ENCODE data around the gene C11orf58.

C11orf58 gene

DNA sequence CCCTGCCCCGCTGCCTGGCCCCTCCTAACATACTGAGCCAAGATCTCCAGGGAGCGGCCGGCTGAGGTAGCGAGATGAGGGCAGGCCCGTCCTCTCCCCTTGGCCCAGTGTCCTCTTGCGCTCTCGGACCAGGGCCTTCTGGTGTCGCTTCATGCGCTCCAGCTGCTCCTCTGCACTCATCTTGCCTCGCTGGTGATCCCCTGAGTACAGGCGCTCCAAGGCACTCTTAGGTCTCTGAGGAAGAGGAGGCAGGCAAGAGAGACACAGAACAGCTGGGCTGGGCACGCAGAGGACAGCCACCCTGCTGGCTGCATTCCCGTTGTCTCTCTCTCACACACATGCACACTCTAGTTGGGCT, 50.6 kb downstream of the C11orf58 start:
- no peak for TF ChIP-seq RAD21 (IDR thresholded peaks at IDR 0.05; ENCODE audit: low read depth)
- TF ChIP-seq NFIC (IDR thresholded peaks at IDR 0.05), result no peak
- TF ChIP-seq, protein P1, sequence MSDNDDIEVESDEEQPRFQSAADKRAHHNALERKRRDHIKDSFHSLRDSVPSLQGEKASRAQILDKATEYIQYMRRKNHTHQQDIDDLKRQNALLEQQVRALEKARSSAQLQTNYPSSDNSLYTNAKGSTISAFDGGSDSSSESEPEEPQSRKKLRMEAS (IDR thresholded peaks at IDR 0.05), result no peak
- no peak for TF ChIP-seq TCF12 (IDR thresholded peaks at IDR 0.05; ENCODE audit: low read depth)
- TF ChIP-seq ZBTB7A (IDR thresholded peaks at IDR 0.05; ENCODE audit: low read depth), result no peak
- TF ChIP-seq CREB1 (IDR thresholded peaks at IDR 0.05; ENCODE audit: low read depth), result no peak
- no peak for TF ChIP-seq TEAD4 (IDR thresholded peaks at IDR 0.05)
- TF ChIP-seq YY1 (IDR thresholded peaks at IDR 0.05; ENCODE audit: low read depth), result no peak
- TF ChIP-seq, protein P2, sequence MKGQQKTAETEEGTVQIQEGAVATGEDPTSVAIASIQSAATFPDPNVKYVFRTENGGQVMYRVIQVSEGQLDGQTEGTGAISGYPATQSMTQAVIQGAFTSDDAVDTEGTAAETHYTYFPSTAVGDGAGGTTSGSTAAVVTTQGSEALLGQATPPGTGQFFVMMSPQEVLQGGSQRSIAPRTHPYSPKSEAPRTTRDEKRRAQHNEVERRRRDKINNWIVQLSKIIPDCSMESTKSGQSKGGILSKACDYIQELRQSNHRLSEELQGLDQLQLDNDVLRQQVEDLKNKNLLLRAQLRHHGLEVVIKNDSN (IDR thresholded peaks at IDR 0.05), result no peak

DNA sequence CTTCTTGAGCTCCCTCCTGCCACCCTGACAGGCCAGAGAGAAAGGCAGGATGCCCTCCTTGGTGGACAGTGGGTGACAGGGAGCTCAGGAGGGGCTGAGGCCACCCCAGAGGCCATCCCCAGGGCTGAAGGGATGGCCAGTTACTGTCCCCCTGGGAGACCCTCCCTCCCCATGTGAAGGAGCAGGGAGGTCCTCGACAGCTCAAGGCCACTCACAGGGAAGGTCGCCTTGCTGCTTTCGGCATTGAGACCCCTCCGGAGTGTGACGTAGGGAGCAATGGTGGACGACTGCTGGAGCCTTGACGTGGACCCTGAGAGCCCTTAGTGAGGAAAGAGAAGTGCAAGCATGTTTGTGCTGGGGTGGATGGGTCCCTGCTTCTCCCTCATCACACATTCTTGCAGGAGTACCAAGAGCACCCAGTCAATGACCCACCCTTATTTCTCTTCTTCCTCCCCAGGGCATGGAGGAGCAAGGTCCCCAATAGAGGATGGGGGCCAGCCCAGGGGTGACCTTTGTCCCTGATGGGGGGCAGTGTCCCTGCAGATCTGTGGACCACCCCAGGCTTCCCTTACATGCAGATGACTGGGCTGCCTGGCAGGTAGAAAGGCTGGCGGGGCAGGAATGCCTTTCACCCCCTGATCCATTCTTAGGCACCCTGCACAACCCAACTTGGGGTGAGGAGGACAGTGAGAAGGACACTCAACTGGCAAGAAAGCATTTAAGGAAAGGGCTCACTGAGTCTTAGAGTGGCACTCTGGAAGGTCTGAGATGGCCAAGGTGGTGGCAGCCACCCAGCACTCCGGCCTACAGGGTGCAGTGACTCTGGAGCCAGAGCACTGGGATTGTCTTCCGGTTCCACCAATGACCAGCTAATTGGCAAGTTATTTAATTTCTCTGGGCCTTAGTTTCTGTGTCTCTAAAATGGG, 51.4 kb downstream of the C11orf58 start:
- TF ChIP-seq FOXM1 (IDR thresholded peaks at IDR 0.05; ENCODE audit: borderline replicate concordance, low read depth) (no peak), ZBTB7A (IDR thresholded peaks at IDR 0.05; ENCODE audit: low read depth) (no peak), YY1 (IDR thresholded peaks at IDR 0.05; ENCODE audit: low read depth) (no peak), RAD21 (IDR thresholded peaks at IDR 0.05; ENCODE audit: low read depth) (no peak), TAF1 (IDR thresholded peaks at IDR 0.05; ENCODE audit: low read depth) (no peak), CREB1 (IDR thresholded peaks at IDR 0.05; ENCODE audit: low read depth) (no peak)
- TF ChIP-seq, protein P3, sequence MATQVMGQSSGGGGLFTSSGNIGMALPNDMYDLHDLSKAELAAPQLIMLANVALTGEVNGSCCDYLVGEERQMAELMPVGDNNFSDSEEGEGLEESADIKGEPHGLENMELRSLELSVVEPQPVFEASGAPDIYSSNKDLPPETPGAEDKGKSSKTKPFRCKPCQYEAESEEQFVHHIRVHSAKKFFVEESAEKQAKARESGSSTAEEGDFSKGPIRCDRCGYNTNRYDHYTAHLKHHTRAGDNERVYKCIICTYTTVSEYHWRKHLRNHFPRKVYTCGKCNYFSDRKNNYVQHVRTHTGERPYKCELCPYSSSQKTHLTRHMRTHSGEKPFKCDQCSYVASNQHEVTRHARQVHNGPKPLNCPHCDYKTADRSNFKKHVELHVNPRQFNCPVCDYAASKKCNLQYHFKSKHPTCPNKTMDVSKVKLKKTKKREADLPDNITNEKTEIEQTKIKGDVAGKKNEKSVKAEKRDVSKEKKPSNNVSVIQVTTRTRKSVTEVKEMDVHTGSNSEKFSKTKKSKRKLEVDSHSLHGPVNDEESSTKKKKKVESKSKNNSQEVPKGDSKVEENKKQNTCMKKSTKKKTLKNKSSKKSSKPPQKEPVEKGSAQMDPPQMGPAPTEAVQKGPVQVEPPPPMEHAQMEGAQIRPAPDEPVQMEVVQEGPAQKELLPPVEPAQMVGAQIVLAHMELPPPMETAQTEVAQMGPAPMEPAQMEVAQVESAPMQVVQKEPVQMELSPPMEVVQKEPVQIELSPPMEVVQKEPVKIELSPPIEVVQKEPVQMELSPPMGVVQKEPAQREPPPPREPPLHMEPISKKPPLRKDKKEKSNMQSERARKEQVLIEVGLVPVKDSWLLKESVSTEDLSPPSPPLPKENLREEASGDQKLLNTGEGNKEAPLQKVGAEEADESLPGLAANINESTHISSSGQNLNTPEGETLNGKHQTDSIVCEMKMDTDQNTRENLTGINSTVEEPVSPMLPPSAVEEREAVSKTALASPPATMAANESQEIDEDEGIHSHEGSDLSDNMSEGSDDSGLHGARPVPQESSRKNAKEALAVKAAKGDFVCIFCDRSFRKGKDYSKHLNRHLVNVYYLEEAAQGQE (IDR thresholded peaks at IDR 0.05; ENCODE audit: low read depth), result no peak

DNA sequence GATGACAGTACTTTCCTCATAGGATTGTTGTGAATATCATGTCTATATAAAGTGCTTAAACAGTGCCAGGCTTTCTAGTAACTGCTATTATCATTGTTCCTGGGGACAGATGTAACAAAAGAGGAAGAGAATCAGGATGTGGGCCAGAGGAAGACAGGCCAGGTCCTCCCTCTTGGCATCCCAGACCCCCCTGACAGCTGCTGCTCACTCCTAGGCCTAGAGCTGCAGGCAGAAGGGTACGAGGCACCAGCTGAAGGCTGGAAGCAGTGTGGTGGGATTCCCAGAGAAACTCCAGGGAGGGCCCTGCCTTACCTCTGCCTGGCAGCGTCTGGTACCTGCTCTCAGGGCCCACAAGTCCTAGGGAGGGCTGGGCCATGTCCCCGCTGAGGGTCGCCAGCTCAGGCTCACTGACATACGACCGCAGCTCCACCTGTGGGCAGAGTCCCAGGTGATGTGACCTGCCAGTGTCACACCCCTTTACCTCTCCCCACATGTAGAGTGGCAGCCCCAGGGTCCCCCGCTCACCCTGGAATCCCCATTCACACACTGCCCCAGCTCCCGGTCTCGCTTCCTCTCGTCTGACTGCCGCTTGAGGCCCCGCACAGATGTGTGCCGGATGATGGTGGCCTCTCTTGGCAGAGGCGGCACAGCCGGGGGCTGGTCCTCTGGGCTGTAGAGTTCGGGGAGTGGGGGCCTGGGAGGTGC, 52.2 kb downstream of the C11orf58 start:
- TF ChIP-seq, protein P3 (IDR thresholded peaks at IDR 0.05; ENCODE audit: low read depth), result no peak
- TF ChIP-seq TAF1 (IDR thresholded peaks at IDR 0.05; ENCODE audit: low read depth) (no peak), ZBTB7A (IDR thresholded peaks at IDR 0.05; ENCODE audit: low read depth) (no peak), CEBPB (IDR thresholded peaks at IDR 0.05) (no peak), EGR1 (IDR thresholded peaks at IDR 0.05) (no peak)

DNA sequence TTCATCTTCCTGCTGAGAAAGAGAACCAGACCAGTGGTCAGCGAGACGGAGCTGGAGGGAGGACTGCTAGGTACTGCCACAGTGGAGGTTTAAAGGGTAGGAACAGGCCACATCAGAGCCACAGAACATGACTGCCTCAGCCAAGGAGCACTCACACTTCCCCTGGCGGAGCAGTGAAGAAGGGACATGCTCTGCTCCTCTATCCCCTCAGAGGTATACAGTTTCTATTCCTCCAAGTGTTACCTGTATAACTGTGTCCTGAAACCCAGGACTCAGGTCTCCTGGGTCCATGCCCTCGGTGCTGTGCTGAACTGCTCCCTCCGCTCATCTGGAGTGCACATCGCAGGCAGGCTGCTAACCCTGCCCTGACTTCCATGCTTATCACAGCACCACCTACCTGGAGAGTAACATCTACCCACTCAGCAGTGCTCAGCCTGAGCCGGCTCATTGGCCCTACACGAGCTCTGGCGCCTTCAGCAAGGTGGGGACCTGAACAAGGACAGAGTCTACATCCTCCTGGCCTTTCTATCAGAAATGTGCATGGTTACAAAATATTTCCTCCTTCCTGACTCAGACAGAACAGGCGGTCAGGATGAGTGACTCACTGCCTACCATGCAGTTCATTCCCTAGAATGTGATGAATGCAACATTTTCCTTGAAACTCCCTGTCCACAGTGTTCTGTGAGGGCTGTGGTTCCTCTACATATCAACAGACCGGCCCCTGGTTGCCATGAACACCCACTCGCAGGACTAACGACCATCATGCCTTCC, 52.9 kb downstream of the C11orf58 start:
- TF ChIP-seq, protein P1 (IDR thresholded peaks at IDR 0.05), result no peak
- TF ChIP-seq YY1 (IDR thresholded peaks at IDR 0.05; ENCODE audit: low read depth), result no peak
- TF ChIP-seq, protein P2 (IDR thresholded peaks at IDR 0.05), result no peak
- no peak for TF ChIP-seq CREB1 (IDR thresholded peaks at IDR 0.05; ENCODE audit: low read depth)
- no peak for TF ChIP-seq TCF12 (IDR thresholded peaks at IDR 0.05; ENCODE audit: low read depth)
- TF ChIP-seq TEAD4 (IDR thresholded peaks at IDR 0.05), result no peak
- no peak for TF ChIP-seq EP300 (IDR thresholded peaks at IDR 0.05; ENCODE audit: borderline replicate concordance)
- no peak for TF ChIP-seq TAF1 (IDR thresholded peaks at IDR 0.05; ENCODE audit: low read depth)

DNA sequence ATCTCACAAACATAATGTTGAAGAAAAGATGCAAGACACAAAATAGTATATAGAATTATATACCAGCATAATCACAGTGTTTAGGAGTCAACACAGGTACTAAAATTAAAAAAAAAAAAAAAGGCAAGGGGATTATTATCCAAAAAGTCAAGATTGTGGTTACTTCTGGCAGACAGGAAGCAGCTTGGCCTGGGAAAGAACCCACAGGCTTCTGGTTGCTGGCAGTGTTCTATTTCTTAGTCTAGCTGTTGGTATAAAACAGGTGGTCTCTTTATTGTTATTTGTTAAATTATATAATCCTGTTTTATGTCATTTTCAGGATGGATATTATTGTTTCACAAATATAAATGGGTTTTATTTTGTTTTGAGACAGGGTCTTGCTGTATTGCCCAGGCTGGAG, 54.0 kb downstream of the C11orf58 start:
- no peak for TF ChIP-seq NFIC (IDR thresholded peaks at IDR 0.05)
- TF ChIP-seq, protein P3 (IDR thresholded peaks at IDR 0.05; ENCODE audit: low read depth), result no peak
- no peak for TF ChIP-seq EGR1 (IDR thresholded peaks at IDR 0.05)
- no peak for TF ChIP-seq RAD21 (IDR thresholded peaks at IDR 0.05; ENCODE audit: low read depth)
- no peak for TF ChIP-seq CREB1 (IDR thresholded peaks at IDR 0.05; ENCODE audit: low read depth)
- TF ChIP-seq, protein P1 (IDR thresholded peaks at IDR 0.05), result no peak
- no peak for TF ChIP-seq YY1 (IDR thresholded peaks at IDR 0.05; ENCODE audit: low read depth)
